ENCODE measurements around the gene PPP2R2C. TPM values are rescaled to one million over a fixed set of nuclear protein-coding genes. Genes with fewer than 3 reads are reported as not detected.

PPP2R2C gene
- total RNA-seq, 1 experiment from 2014 or later = 32.9 TPM

GRCh38 chr4:6375620-6376295, 96.7 kb downstream of the PPP2R2C start:
- no peak overlapping the region for H3K9ac ChIP-seq (ENCODE audit: low read length)
- no TSS peak for BruUV-seq (replicated peaks)
- DNase-seq (ENCODE audit: low read depth, low spot score) (no peak), ATAC-seq (no peak)
- intact Hi-C loops (cut with micrococcal nuclease) = no loop called here
- no peaks in the 10 kb centered on the region for H3K9me2 ChIP-seq (ENCODE audit: insufficient read depth)
- H2AFZ ChIP-seq (ENCODE audit: low read depth, low read length, poor library complexity, severe bottlenecking) = no peak overlapping the region
- no peaks in the 10 kb centered on the region for H3K4me1 ChIP-seq (ENCODE audit: control insufficient read depth in 1 of 2, insufficient read depth in 2 of 2, low read length in 2 of 2)
- TF ChIP-seq EZH2 (IDR thresholded peaks at IDR 0.05) (no peak), CBX3 (IDR thresholded peaks at IDR 0.05; ENCODE audit: low read depth) (no peak), SP1 (IDR thresholded peaks at IDR 0.05; ENCODE audit: low read depth) (no peak), SIN3A (IDR thresholded peaks at IDR 0.05; ENCODE audit: low read depth) (no peak), ZBTB33 (IDR thresholded peaks at IDR 0.05; ENCODE audit: extremely low read depth, insufficient replicate concordance, low read length) (no peak), POLR2A (IDR thresholded peaks at IDR 0.05; ENCODE audit: borderline replicate concordance, extremely low read depth, insufficient read depth, insufficient read length) (no peak), TCF7L2 (IDR thresholded peaks at IDR 0.05; ENCODE audit: borderline replicate concordance, extremely low read depth, insufficient read depth, insufficient read length) (no peak), JUND (IDR thresholded peaks at IDR 0.05) (no peak), RAD21 (IDR thresholded peaks at IDR 0.05; ENCODE audit: low read depth) (no peak), ZNF274 (IDR thresholded peaks at IDR 0.05; ENCODE audit: low read depth, low read length) (no peak), EGR1 (IDR thresholded peaks at IDR 0.05; ENCODE audit: low read depth) (no peak), FOSL1 (IDR thresholded peaks at IDR 0.05; ENCODE audit: low read depth) (no peak), MAX (IDR thresholded peaks at IDR 0.05) (no peak), ELF1 (IDR thresholded peaks at IDR 0.05; ENCODE audit: borderline replicate concordance, low read depth) (no peak), ZFX (IDR thresholded peaks at IDR 0.05) (no peak), POLR2AphosphoS5 (IDR thresholded peaks at IDR 0.05; ENCODE audit: low read depth, low read length) (no peak), CTCF (IDR thresholded peaks at IDR 0.05 in 2 of 3, conservative IDR thresholded peaks at IDR 0.05 in 1 of 3; ENCODE audit: borderline replicate concordance in 1 of 3, insufficient read depth in 1 of 3, low read depth in 2 of 3, low read length in 2 of 3) (no peak), CEBPB (IDR thresholded peaks at IDR 0.05; ENCODE audit: low read depth) (no peak), ATF3 (IDR thresholded peaks at IDR 0.05) (no peak), EZH2phosphoT487 (IDR thresholded peaks at IDR 0.05; ENCODE audit: borderline replicate concordance) (no peak)
- POLR2A ChIA-PET = no interaction called here
- H4K20me1 ChIP-seq (ENCODE audit: insufficient read depth) = no peaks in the 10 kb centered on the region
- no peaks in the 10 kb centered on the region for H3K9me3 ChIP-seq (ENCODE audit: control insufficient read depth in 1 of 2, insufficient read depth in 1 of 2, low read depth in 1 of 2, low read length in 2 of 2)
- H3K4me3 ChIP-seq (replicated peaks in 1 of 2; ENCODE audit: low read depth in 1 of 2, low read length in 2 of 2) = no peak overlapping the region
- no peaks in the 10 kb centered on the region for H3K79me2 ChIP-seq (ENCODE audit: insufficient read depth, low read length)
- peaks cover 0 to 5% of the 10 kb centered on the region in 2 experiments; a peak in 1 of 4 replicates for H3K36me3 ChIP-seq (ENCODE audit: control insufficient read depth in 1 of 2, insufficient read depth in 2 of 2, low read length in 2 of 2)
- no peaks in the 10 kb centered on the region for H3K27me3 ChIP-seq (ENCODE audit: insufficient read depth, low read length)
- no peak overlapping the region for H3K4me2 ChIP-seq (ENCODE audit: low read length)
- CTCF ChIA-PET = no interaction called here
- no peak overlapping the region for H3K27ac ChIP-seq (ENCODE audit: low read depth, low read length)
- RAD21 ChIA-PET (ENCODE audit: low non-redundant PET in 1 of 2, low total read pairs in 2 of 2, uncharacterized antibody in 2 of 2, unreplicated experiment in 2 of 2) = no interaction called here

All from HCT116 (cell line).